ENCODE measurements around the gene EIF3A. TPM values are rescaled to one million over a fixed set of nuclear protein-coding genes. Genes with fewer than 3 reads are reported as not detected.

Gene EIF3A
- total RNA-seq, 1 donor from 2014 or later, result 146 TPM

DNA sequence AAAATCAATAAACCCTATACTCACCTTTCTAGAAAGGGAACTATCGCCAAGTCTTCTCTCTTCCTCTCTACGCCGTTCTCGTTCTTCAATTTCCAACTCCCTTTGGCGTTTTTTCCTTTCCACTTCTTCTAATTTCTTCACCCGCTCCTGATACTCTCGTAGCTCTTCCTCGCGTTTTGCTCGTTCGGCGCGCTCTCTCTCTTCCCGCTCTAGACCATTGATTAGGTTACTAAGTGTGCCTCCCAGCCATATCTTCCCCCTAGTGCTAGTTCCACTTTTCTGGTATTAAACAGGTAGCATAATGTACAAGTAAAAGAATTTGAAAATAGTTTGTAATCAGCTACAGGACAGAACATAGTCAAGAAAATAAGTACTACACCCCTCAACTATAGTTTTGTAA is 30.8 kb downstream of the EIF3A start:
- Mint-ChIP-seq H3K27ac (ENCODE audit: unreplicated experiment) (no peak overlapping the region), H3K4me1 (ENCODE audit: unreplicated experiment) (no peaks in the 10 kb centered on the region), H3K27me3 (ENCODE audit: unreplicated experiment) (no peaks in the 10 kb centered on the region), H3K36me3 (ENCODE audit: unreplicated experiment) (peaks cover 79% of the 10 kb centered on the region), H3K4me3 (ENCODE audit: unreplicated experiment) (no peak overlapping the region), H3K9me3 (ENCODE audit: unreplicated experiment) (no peaks in the 10 kb centered on the region)
- TF ChIP-seq, protein P1, sequence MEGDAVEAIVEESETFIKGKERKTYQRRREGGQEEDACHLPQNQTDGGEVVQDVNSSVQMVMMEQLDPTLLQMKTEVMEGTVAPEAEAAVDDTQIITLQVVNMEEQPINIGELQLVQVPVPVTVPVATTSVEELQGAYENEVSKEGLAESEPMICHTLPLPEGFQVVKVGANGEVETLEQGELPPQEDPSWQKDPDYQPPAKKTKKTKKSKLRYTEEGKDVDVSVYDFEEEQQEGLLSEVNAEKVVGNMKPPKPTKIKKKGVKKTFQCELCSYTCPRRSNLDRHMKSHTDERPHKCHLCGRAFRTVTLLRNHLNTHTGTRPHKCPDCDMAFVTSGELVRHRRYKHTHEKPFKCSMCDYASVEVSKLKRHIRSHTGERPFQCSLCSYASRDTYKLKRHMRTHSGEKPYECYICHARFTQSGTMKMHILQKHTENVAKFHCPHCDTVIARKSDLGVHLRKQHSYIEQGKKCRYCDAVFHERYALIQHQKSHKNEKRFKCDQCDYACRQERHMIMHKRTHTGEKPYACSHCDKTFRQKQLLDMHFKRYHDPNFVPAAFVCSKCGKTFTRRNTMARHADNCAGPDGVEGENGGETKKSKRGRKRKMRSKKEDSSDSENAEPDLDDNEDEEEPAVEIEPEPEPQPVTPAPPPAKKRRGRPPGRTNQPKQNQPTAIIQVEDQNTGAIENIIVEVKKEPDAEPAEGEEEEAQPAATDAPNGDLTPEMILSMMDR (IDR thresholded peaks at IDR 0.05), result no peak
- DNase-seq (ENCODE audit: extremely low spot score, unreplicated experiment), result no peak

DNA sequence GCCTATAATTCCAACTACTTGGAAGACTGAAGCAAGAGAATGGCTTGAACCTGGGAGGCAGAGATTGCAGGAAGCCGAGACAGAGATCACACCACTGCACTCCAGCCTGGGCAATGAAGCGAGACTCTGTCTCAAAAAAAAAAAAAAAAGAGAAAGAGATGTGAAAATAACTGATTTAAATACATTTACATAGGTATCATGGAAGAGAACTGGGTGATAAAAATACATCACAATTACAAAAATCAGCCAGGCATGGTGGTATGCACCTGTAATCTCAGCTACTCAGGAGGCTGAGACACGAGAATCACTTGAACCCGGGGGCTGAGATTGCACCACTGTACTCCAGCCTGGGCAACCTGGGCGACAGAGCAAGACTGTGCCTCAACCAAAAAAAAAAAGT is 31.3 kb downstream of the EIF3A start:
- Mint-ChIP-seq H3K4me3 (ENCODE audit: unreplicated experiment) (no peak overlapping the region), H3K27me3 (ENCODE audit: unreplicated experiment) (no peaks in the 10 kb centered on the region), H3K4me1 (ENCODE audit: unreplicated experiment) (no peaks in the 10 kb centered on the region), H3K27ac (ENCODE audit: unreplicated experiment) (no peak overlapping the region), H3K9me3 (ENCODE audit: unreplicated experiment) (no peaks in the 10 kb centered on the region), H3K36me3 (ENCODE audit: unreplicated experiment) (peaks cover 77% of the 10 kb centered on the region)
- TF ChIP-seq, protein P1 (IDR thresholded peaks at IDR 0.05), result no peak
- no peak for DNase-seq (ENCODE audit: extremely low spot score, unreplicated experiment)

DNA sequence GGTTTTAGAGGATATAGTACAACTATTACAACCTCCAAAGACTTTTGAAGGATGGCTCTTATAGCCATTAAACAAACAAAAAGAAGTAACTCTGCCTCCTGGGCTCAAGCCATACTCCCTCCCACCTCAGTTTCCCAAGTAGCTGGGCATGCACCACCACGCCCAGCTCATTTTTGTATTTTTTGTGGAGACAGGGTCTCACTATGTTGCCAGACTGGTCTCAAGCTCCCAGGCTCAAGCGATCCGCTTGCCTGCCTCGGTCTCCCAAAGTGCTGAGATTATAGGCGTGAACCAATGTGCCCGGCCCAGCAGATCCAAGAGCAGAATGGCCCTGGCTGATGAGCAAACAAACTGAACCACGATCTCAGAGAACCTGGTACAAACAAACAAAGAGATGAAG is 35.1 kb downstream of the EIF3A start:
- Mint-ChIP-seq H3K27me3 (ENCODE audit: unreplicated experiment) (no peaks in the 10 kb centered on the region), H3K36me3 (ENCODE audit: unreplicated experiment) (peaks cover 76% of the 10 kb centered on the region), H3K4me3 (ENCODE audit: unreplicated experiment) (no peak overlapping the region), H3K27ac (ENCODE audit: unreplicated experiment) (peak overlapping the region; percentile 0), H3K9me3 (ENCODE audit: unreplicated experiment) (no peaks in the 10 kb centered on the region), H3K4me1 (ENCODE audit: unreplicated experiment) (no peaks in the 10 kb centered on the region)
- DNase-seq (ENCODE audit: extremely low spot score, unreplicated experiment), result no peak
- TF ChIP-seq, protein P1 (IDR thresholded peaks at IDR 0.05), result no peak

DNA sequence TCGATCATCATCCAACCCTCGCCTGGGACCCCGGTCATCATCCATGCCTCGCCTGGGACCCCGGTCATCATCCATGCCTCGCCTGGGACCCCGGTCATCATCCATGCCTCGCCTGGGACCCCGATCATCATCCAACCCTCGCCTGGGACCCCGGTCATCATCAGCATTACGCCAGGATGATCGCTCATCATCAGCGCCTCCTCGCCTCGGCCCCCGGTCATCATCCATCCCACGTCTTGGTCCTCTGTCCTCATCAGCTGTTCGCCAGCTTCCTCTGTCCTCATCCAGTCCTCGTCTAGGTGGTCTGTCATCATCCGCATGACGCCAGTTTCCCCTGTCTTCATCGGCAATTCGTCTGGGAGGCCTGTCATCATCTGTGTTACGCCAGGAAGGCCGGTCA is 38.4 kb downstream of the EIF3A start:
- no peak for DNase-seq (ENCODE audit: extremely low spot score, unreplicated experiment)
- TF ChIP-seq, protein P1 (IDR thresholded peaks at IDR 0.05), result no peak
- H3K27me3 Mint-ChIP-seq (ENCODE audit: unreplicated experiment), result no peaks in the 10 kb centered on the region
- no peaks in the 10 kb centered on the region for H3K9me3 Mint-ChIP-seq (ENCODE audit: unreplicated experiment)
- H3K4me3 Mint-ChIP-seq (ENCODE audit: unreplicated experiment), result no peak overlapping the region
- peak overlapping the region; percentile 14 for H3K27ac Mint-ChIP-seq (ENCODE audit: unreplicated experiment)
- H3K4me1 Mint-ChIP-seq (ENCODE audit: unreplicated experiment), result no peaks in the 10 kb centered on the region
- H3K36me3 Mint-ChIP-seq (ENCODE audit: unreplicated experiment), result peaks cover 66% of the 10 kb centered on the region

DNA sequence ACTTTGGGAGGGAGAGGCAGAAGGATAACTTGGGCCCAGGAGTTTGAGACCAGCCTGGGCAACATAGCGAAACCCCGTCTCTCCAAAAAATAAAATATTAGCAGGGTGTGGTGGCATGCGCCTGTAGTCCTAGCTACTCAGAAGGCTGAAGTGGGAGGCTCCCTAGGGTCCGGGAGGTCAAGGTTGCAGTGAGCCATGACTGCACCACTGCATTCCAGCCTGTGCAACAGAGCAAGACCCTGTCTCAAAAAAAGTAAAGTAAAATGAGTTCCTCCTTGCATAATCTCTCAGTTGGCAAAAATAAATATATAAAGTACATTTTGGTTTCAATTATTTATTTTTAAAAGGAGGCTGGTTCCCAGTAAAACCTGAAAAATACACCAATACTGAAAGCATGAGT is 39.3 kb downstream of the EIF3A start:
- peaks cover 64% of the 10 kb centered on the region for H3K36me3 Mint-ChIP-seq (ENCODE audit: unreplicated experiment)

More for the DNA sequence above, 39.3 kb downstream of the EIF3A start:
- Mint-ChIP-seq H3K9me3 (ENCODE audit: unreplicated experiment) (no peaks in the 10 kb centered on the region), H3K4me3 (ENCODE audit: unreplicated experiment) (no peak overlapping the region), H3K27me3 (ENCODE audit: unreplicated experiment) (no peaks in the 10 kb centered on the region), H3K4me1 (ENCODE audit: unreplicated experiment) (no peaks in the 10 kb centered on the region), H3K27ac (ENCODE audit: unreplicated experiment) (no peak overlapping the region)
- TF ChIP-seq, protein P1 (IDR thresholded peaks at IDR 0.05), result no peak
- DNase-seq (ENCODE audit: extremely low spot score, unreplicated experiment), result no peak

Data from osteocyte (in vitro differentiated cells).